Lower leg skin (tissue), 4 donors: ENCODE measurements around the gene JAML. TPM values are rescaled to one million over a fixed set of nuclear protein-coding genes. Genes with fewer than 3 reads are reported as not detected.

ENCODE experiments used
- DNase-seq, 2 donors: peaks; one replicate each; pipeline ENCODE4 v3.0.0-alpha.2; 2019; ENCODE audit warnings: low spot score in 2 of 2
- H3K4me3 ChIP-seq: fragments of 200-600 bp; sonication (generic); 2 replicates; pipeline ENCODE4 v1.5.1; 2017; ENCODE audit warnings: mild to moderate bottlenecking, low read depth; ENCODE audit not compliant: poor library complexity, severe bottlenecking
- CTCF ChIP-seq, 3 donors: fragments of 450-650 bp; IDR thresholded peaks; one replicate each; pipeline ENCODE4 v1.5.1; 2016; ENCODE audit warnings: antibody characterized with exemption in 3 of 3, mild to moderate bottlenecking in 3 of 3, moderate library complexity in 2 of 3
- POLR2A ChIP-seq, 2 donors: fragments of 450-650 bp; IDR thresholded peaks; one replicate each; pipeline ENCODE4 v1.6.1; 2016 to 2017; ENCODE audit warnings: antibody characterized with exemption in 2 of 2, mild to moderate bottlenecking in 1 of 2, moderate library complexity in 1 of 2
- WGBS, 2 donors: methylation state at CpG; one replicate each; pipeline ENCODE4 v1.1.5; 2018; 5-methylcytosine and 5-hydroxymethylcytosine counted together
- intact Hi-C: fragments of 100-400 bp; cut with DNase I; formaldehyde crosslinking; loops from one replicate; pipeline ENCODE4 v1.15.0; 2023; ENCODE audit warnings: low total_unique reads
- total RNA-seq, 4 donors: library from RNA; depleted of rRNA; stranded (reverse); fragments of >200 nt; gene quantifications; one replicate each; pipeline ENCODE4 v1.1.0, GENCODE V29; 2016

Gene JAML
- total RNA-seq, 4 donors from 2014 or later: 0.42 to 3.0 (median 0.61) TPM

GRCh38 chr11:118175993-118176777 is 48.6 kb downstream of the JAML start, which contains the start of gene SCN2B:
SCN2B (minus strand) TSS chr11:118176639; CDS start chr11:118176431, 208 bp downstream.
- intact Hi-C loops: no loop called here
- WGBS, 2 donors: 17 to 23% methylated on average over 14 of the region's 14 CpGs
- TF ChIP-seq CTCF (IDR thresholded peaks at IDR 0.05): no peak
- no peak for TF ChIP-seq POLR2A (IDR thresholded peaks at IDR 0.05)
- DNase-seq: no peak
- H3K4me3 ChIP-seq: no peak within 1 kb of the TSS

- 44 to 50% methylated on average over 13 of the region's 13 CpGs for WGBS, 2 donors
- no peak overlapping the region for H3K4me3 ChIP-seq
- DNase-seq: no peak
- intact Hi-C loops: no loop called here
- TF ChIP-seq POLR2A (IDR thresholded peaks at IDR 0.05) (no peak), CTCF (IDR thresholded peaks at IDR 0.05) (no peak)
Measured at GRCh38 chr11:118175031-118175992, 49.5 kb downstream of the JAML start.

GRCh38 chr11:118174006-118174567 is 50.7 kb downstream of the JAML start:
- WGBS, 2 donors: 90% methylated on average over 9 of the region's 9 CpGs
- TF ChIP-seq CTCF (IDR thresholded peaks at IDR 0.05) (no peak), POLR2A (IDR thresholded peaks at IDR 0.05) (no peak)
- DNase-seq: no peak
- H3K4me3 ChIP-seq: no peak overlapping the region
- intact Hi-C loops: no loop called here

GRCh38 chr11:118172356-118172755 is 52.5 kb downstream of the JAML start:
- WGBS, 2 donors: 60 to 63% methylated on average over 9 of the region's 9 CpGs
- TF ChIP-seq POLR2A (IDR thresholded peaks at IDR 0.05) (no peak), CTCF (IDR thresholded peaks at IDR 0.05) (no peak)
- intact Hi-C loops: no loop called here
- H3K4me3 ChIP-seq: no peak overlapping the region
- no peak for DNase-seq

GRCh38 chr11:118171269-118172062 is 53.3 kb downstream of the JAML start:
- 7 to 10% methylated on average over 19 to 21 of the region's 29 CpGs for WGBS, 2 donors
- intact Hi-C loops: no loop called here
- no peak overlapping the region for H3K4me3 ChIP-seq
- TF ChIP-seq CTCF (IDR thresholded peaks at IDR 0.05): no peak
- no peak for TF ChIP-seq POLR2A (IDR thresholded peaks at IDR 0.05)
- peak; percentile 51 to 94 for DNase-seq
